KOPT-K1 (cell line): ENCODE data around the gene PACSIN3.

Experiments
- H3K27ac ChIP-seq: fragments of 200-600 bp; sonication (generic); 2 replicates; pipeline ENCODE4 v1.5.1; 2016; ENCODE audit warnings: antibody characterized with exemption, mild to moderate bottlenecking, low read depth, low read length; ENCODE audit not compliant: poor library complexity, severe bottlenecking
- H3K36me3 ChIP-seq: fragments of 200-600 bp; sonication (generic); 2 replicates; pipeline ENCODE4 v1.5.1; 2017; ENCODE audit warnings: antibody characterized with exemption, mild to moderate bottlenecking, low read length, moderate library complexity; ENCODE audit not compliant: insufficient read depth
- H3K9me3 ChIP-seq: fragments of 200-600 bp; sonication (generic); 2 replicates; pipeline ENCODE4 v1.5.1; 2017; ENCODE audit warnings: antibody characterized with exemption, low read length, mild to moderate bottlenecking; ENCODE audit not compliant: insufficient read depth, poor library complexity, severe bottlenecking

PACSIN3 gene

GRCh38 chr11:47156333-47156732, 29.9 kb downstream of the PACSIN3 start:
- Histone ChIP-seq H3K27ac (no peak overlapping the region), H3K9me3 (no peaks in the 10 kb centered on the region), H3K36me3 (peaks cover 15% of the 10 kb centered on the region; the same call in 1 of the 2 replicates)

- Histone ChIP-seq H3K36me3 (peaks cover 10% of the 10 kb centered on the region; the same call in 1 of the 2 replicates), H3K27ac (peak overlapping the region; percentile 56), H3K9me3 (no peaks in the 10 kb centered on the region)
Observed at GRCh38 chr11:47155879-47156278, 30.4 kb downstream of the PACSIN3 start.

- Histone ChIP-seq H3K9me3 (no peaks in the 10 kb centered on the region), H3K36me3 (peaks cover 2% of the 10 kb centered on the region; the same call in 1 of the 2 replicates), H3K27ac (peak overlapping the region; percentile 56)
Observed at GRCh38 chr11:47154616-47155570, 31.3 kb downstream of the PACSIN3 start.

GRCh38 chr11:47152953-47153950, 33.0 kb downstream of the PACSIN3 start:
- Histone ChIP-seq H3K9me3 (no peaks in the 10 kb centered on the region), H3K27ac (peak overlapping the region; percentile 56), H3K36me3 (no peaks in the 10 kb centered on the region; the same call in 1 of the 2 replicates)

GRCh38 chr11:47152126-47152952, 33.9 kb downstream of the PACSIN3 start:
- no peaks in the 10 kb centered on the region; the same call in 1 of the 2 replicates for H3K36me3 ChIP-seq
- H3K27ac ChIP-seq, result peak overlapping the region; percentile 56
- no peaks in the 10 kb centered on the region for H3K9me3 ChIP-seq

- H3K27ac ChIP-seq, result no peak overlapping the region
- no peaks in the 10 kb centered on the region for H3K9me3 ChIP-seq
Observed at GRCh38 chr11:47149782-47150181, 36.5 kb downstream of the PACSIN3 start.

GRCh38 chr11:47148903-47149531, 37.2 kb downstream of the PACSIN3 start:
- Histone ChIP-seq H3K27ac (no peak overlapping the region), H3K36me3 (no peaks in the 10 kb centered on the region)

More at GRCh38 chr11:47149782-47150181, 36.5 kb downstream of the PACSIN3 start:
- no peaks in the 10 kb centered on the region for H3K36me3 ChIP-seq

GRCh38 chr11:47148270-47148669, 38.0 kb downstream of the PACSIN3 start:
- Histone ChIP-seq H3K9me3 (no peaks in the 10 kb centered on the region), H3K27ac (no peak overlapping the region), H3K36me3 (no peaks in the 10 kb centered on the region)

More at GRCh38 chr11:47148903-47149531, 37.2 kb downstream of the PACSIN3 start:
- H3K9me3 ChIP-seq, result no peaks in the 10 kb centered on the region

- H3K9me3 ChIP-seq, result no peaks in the 10 kb centered on the region
- H3K36me3 ChIP-seq, result no peaks in the 10 kb centered on the region
- no peak overlapping the region for H3K27ac ChIP-seq
Observed at GRCh38 chr11:47147681-47148080, 38.6 kb downstream of the PACSIN3 start.

- Histone ChIP-seq H3K9me3 (no peaks in the 10 kb centered on the region), H3K27ac (no peak overlapping the region), H3K36me3 (no peaks in the 10 kb centered on the region)
Observed at GRCh38 chr11:47147250-47147649, 39.0 kb downstream of the PACSIN3 start.

GRCh38 chr11:47144541-47144940, 41.7 kb downstream of the PACSIN3 start:
- Histone ChIP-seq H3K27ac (no peak overlapping the region), H3K9me3 (no peaks in the 10 kb centered on the region), H3K36me3 (no peaks in the 10 kb centered on the region)

GRCh38 chr11:47143322-47143721, 42.9 kb downstream of the PACSIN3 start:
- Histone ChIP-seq H3K9me3 (no peaks in the 10 kb centered on the region), H3K27ac (no peak overlapping the region), H3K36me3 (no peaks in the 10 kb centered on the region)

- Histone ChIP-seq H3K27ac (no peak overlapping the region), H3K9me3 (no peaks in the 10 kb centered on the region), H3K36me3 (no peaks in the 10 kb centered on the region)
Observed at GRCh38 chr11:47139878-47140277, 46.4 kb downstream of the PACSIN3 start.

GRCh38 chr11:47137476-47137875, 48.8 kb downstream of the PACSIN3 start:
- Histone ChIP-seq H3K27ac (no peak overlapping the region), H3K9me3 (no peaks in the 10 kb centered on the region), H3K36me3 (no peaks in the 10 kb centered on the region)
